Stomach (tissue), 4 donors: ENCODE results near the gene PTPRE.

Source experiments
- EP300 ChIP-seq: sonication (generic); formaldehyde crosslinking; IDR thresholded peaks from one replicate; pipeline ENCODE4 v1.6.1; 2017; ENCODE audit warnings: antibody characterized with exemption
- POLR2A ChIP-seq, 4 donors: fragments of 450-650 bp; IDR thresholded peaks; one replicate each; pipeline ENCODE4 v1.6.1; 2016; ENCODE audit warnings: antibody characterized with exemption in 4 of 4, control low read depth in 2 of 4, mild to moderate bottlenecking in 1 of 4, moderate library complexity in 1 of 4
- POLR2AphosphoS5 ChIP-seq, 3 donors: sonication (generic); formaldehyde crosslinking; IDR thresholded peaks; one replicate each; pipeline ENCODE4 v1.6.1; 2016; ENCODE audit warnings: antibody characterized with exemption in 3 of 3
- TF ChIP-seq, protein P1 (sequence below), 7 experiments: fragments of 450-650 bp in 4 of 7; fragments of 200-600 bp in 3 of 7; sonication (generic) in 3 of 7; IDR thresholded peaks; one replicate each; pipeline ENCODE4 v1.5.1; 2016 to 2019; ENCODE audit warnings: antibody characterized with exemption in 7 of 7, control low read depth in 2 of 7, mild to moderate bottlenecking in 1 of 7

- no peak for TF ChIP-seq POLR2A (IDR thresholded peaks at IDR 0.05)
- TF ChIP-seq, protein P1, sequence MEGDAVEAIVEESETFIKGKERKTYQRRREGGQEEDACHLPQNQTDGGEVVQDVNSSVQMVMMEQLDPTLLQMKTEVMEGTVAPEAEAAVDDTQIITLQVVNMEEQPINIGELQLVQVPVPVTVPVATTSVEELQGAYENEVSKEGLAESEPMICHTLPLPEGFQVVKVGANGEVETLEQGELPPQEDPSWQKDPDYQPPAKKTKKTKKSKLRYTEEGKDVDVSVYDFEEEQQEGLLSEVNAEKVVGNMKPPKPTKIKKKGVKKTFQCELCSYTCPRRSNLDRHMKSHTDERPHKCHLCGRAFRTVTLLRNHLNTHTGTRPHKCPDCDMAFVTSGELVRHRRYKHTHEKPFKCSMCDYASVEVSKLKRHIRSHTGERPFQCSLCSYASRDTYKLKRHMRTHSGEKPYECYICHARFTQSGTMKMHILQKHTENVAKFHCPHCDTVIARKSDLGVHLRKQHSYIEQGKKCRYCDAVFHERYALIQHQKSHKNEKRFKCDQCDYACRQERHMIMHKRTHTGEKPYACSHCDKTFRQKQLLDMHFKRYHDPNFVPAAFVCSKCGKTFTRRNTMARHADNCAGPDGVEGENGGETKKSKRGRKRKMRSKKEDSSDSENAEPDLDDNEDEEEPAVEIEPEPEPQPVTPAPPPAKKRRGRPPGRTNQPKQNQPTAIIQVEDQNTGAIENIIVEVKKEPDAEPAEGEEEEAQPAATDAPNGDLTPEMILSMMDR (IDR thresholded peaks at IDR 0.05), result no peak
- no peak for TF ChIP-seq EP300
- no peak for TF ChIP-seq POLR2AphosphoS5 (IDR thresholded peaks at IDR 0.05)
Observed at GRCh38 chr10:127953876-127954275, 47.0 kb downstream of the PTPRE start.
